C4-2B (cell line): Measurements from ENCODE around the gene RSPO3.

Source experiments
- CTCF ChIP-seq: fragments of 450-650 bp; conservative IDR thresholded peaks from 2 replicates; pipeline ENCODE4 v1.5.1; 2017; ENCODE audit warnings: mild to moderate bottlenecking
- ZFX ChIP-seq: fragments of 450-650 bp; IDR thresholded peaks from 2 replicates; pipeline ENCODE4 v1.6.1; 2017

- TF ChIP-seq CTCF (no peak), ZFX (no peak)
Measured at GRCh38 chr6:127119102-127120022, 891 bp downstream of the RSPO3 start.
